Thoracic aorta (tissue), 2 donors: Measurements from ENCODE around the gene ABCB11. TPM values are rescaled to one million over a fixed set of nuclear protein-coding genes. Genes with fewer than 3 reads are reported as not detected.

ENCODE experiments used
- ATAC-seq: fragments of 150-250 bp; one replicate; pipeline ENCODE4 v1.8.0; 2017; ENCODE audit warnings: low read depth; ENCODE audit not compliant: insufficient number of reproducible peaks, low FRiP score
- DNase-seq: peaks from one replicate; pipeline ENCODE4 v3.0.0-alpha.2; 2020; ENCODE audit warnings: low spot score
- H3K27ac ChIP-seq, 2 donors: fragments of 200-600 bp; sonication (generic); 1 replicate in 1 of 2; 2 replicates in 1 of 2; pipeline ENCODE4 v1.5.1; 2016; ENCODE audit warnings: mild to moderate bottlenecking in 2 of 2, moderate library complexity in 2 of 2
- H3K27me3 ChIP-seq: fragments of 200-600 bp; sonication (generic); replicated peaks from 2 replicates; pipeline ENCODE4 v1.6.0; 2016; ENCODE audit warnings: mild to moderate bottlenecking; ENCODE audit not compliant: insufficient read depth
- H3K36me3 ChIP-seq: fragments of 200-600 bp; sonication (generic); one replicate; pipeline ENCODE4 v1.5.1; 2016
- H3K4me1 ChIP-seq, 2 donors: fragments of 200-600 bp; sonication (generic); 1 replicate in 1 of 2; 2 replicates in 1 of 2; pipeline versions ENCODE4 v1.5.1 to v1.6.0; 2016; ENCODE audit warnings: low read depth in 2 of 2, mild to moderate bottlenecking in 1 of 2; ENCODE audit not compliant: control insufficient read depth in 1 of 2
- H3K4me3 ChIP-seq: fragments of 200-600 bp; sonication (generic); 2 replicates; pipeline ENCODE4 v1.5.1; 2016; ENCODE audit warnings: mild to moderate bottlenecking
- H3K9me3 ChIP-seq: fragments of 200-600 bp; sonication (generic); 2 replicates; pipeline ENCODE4 v1.5.1; 2016
- CTCF ChIP-seq: fragments of 200-600 bp; sonication (generic); IDR thresholded peaks from one replicate; pipeline ENCODE4 v1.5.1; 2019; ENCODE audit warnings: antibody characterized with exemption
- total RNA-seq, 2 donors: library from RNA; depleted of rRNA; stranded (reverse); fragments of >200 nt; gene quantifications; one replicate each; pipeline versions ENCODE4 v1.1.0 to v1.2.3, GENCODE V29; 2016

Gene ABCB11
- total RNA-seq, 2 donors from 2014 or later: not detected

GRCh38 chr2:169049142-169049541, 18.0 kb upstream of the ABCB11 start:
- H3K4me3 ChIP-seq: no peak overlapping the region
- H3K9me3 ChIP-seq: peaks cover 3% of the 10 kb centered on the region
- no peaks in the 10 kb centered on the region for H3K36me3 ChIP-seq
- DNase-seq (no peak), ATAC-seq (no peak)
- H3K27ac ChIP-seq: no peak overlapping the region
- H3K27me3 ChIP-seq: no peaks in the 10 kb centered on the region
- no peak for TF ChIP-seq CTCF
- H3K4me1 ChIP-seq: no peaks in the 10 kb centered on the region

- no peaks in the 10 kb centered on the region for H3K36me3 ChIP-seq
- H3K27ac ChIP-seq: no peak overlapping the region
- H3K27me3 ChIP-seq: no peaks in the 10 kb centered on the region
- ATAC-seq (no peak), DNase-seq (no peak)
- TF ChIP-seq CTCF: no peak
- H3K9me3 ChIP-seq: no peaks in the 10 kb centered on the region
- no peak overlapping the region for H3K4me3 ChIP-seq
- no peaks in the 10 kb centered on the region for H3K4me1 ChIP-seq
Observed at GRCh38 chr2:169047256-169048250, 16.4 kb upstream of the ABCB11 start.

GRCh38 chr2:169046440-169047151, 15.5 kb upstream of the ABCB11 start:
- no peak for ATAC-seq
- no peak overlapping the region for H3K4me3 ChIP-seq
- H3K27me3 ChIP-seq: no peaks in the 10 kb centered on the region

GRCh38 chr2:169042856-169043255, 11.7 kb upstream of the ABCB11 start:
- no peaks in the 10 kb centered on the region for H3K4me1 ChIP-seq
- ATAC-seq (no peak), DNase-seq (no peak)
- H3K9me3 ChIP-seq: no peaks in the 10 kb centered on the region
- H3K36me3 ChIP-seq: no peaks in the 10 kb centered on the region
- H3K27me3 ChIP-seq: no peaks in the 10 kb centered on the region
- no peak for TF ChIP-seq CTCF
- no peak overlapping the region for H3K4me3 ChIP-seq
- no peak overlapping the region for H3K27ac ChIP-seq

More at GRCh38 chr2:169046440-169047151, 15.5 kb upstream of the ABCB11 start:
- Histone ChIP-seq H3K36me3 (no peaks in the 10 kb centered on the region), H3K9me3 (no peaks in the 10 kb centered on the region), H3K27ac (no peak overlapping the region), H3K4me1 (no peaks in the 10 kb centered on the region)
- no peak for TF ChIP-seq CTCF
- no peak for DNase-seq

- Histone ChIP-seq H3K4me1 (no peaks in the 10 kb centered on the region), H3K36me3 (no peaks in the 10 kb centered on the region), H3K4me3 (no peak overlapping the region), H3K9me3 (no peaks in the 10 kb centered on the region), H3K27ac (no peak overlapping the region), H3K27me3 (no peaks in the 10 kb centered on the region)
- TF ChIP-seq CTCF: no peak
- no peak for DNase-seq
- ATAC-seq: no peak
Observed at GRCh38 chr2:169041594-169041993, 10.5 kb upstream of the ABCB11 start.
